Kidney (tissue), 14 donors: ENCODE measurements around the gene TRIM60. TPM values are rescaled to one million over a fixed set of nuclear protein-coding genes. Genes with fewer than 3 reads are reported as not detected.

Experiments
- DNase-seq, 5 donors: peaks; one replicate each; pipeline ENCODE4 v3.0.0-alpha.2; 2013 to 2020
- FAIRE-seq: peaks from 2 replicates; lab custom pipeline; 2012; peaks lifted over from hg19 to GRCh38; lab: Jason Lieb, UNC
- H3K27ac ChIP-seq, 2 donors: one replicate each; pipeline ENCODE4 v1.7.0; 2013; ENCODE audit warnings: low read depth in 2 of 2, low read length in 2 of 2, inconsistent platforms in 1 of 2
- H3K27me3 ChIP-seq: one replicate; pipeline ENCODE4 v1.7.1; 2013; ENCODE audit warnings: low read length, inconsistent platforms; ENCODE audit not compliant: control insufficient read depth, insufficient read depth
- H3K36me3 ChIP-seq, 3 donors: one replicate each; pipeline versions ENCODE4 v1.7.0 to v1.7.1; 2013; ENCODE audit warnings: low read length in 3 of 3, control low read depth in 1 of 3, inconsistent platforms in 1 of 3; ENCODE audit not compliant: insufficient read depth in 3 of 3, control insufficient read depth in 2 of 3
- H3K4me1 ChIP-seq, 3 donors: one replicate each; pipeline versions ENCODE4 v1.7.0 to v1.7.1; 2013; ENCODE audit warnings: low read length in 3 of 3, inconsistent platforms in 1 of 3, low read depth in 1 of 3; ENCODE audit not compliant: control insufficient read depth in 2 of 3, insufficient read depth in 2 of 3
- H3K4me3 ChIP-seq, 3 donors: one replicate each; pipeline versions ENCODE4 v1.7.0 to v1.8.1; 2013; ENCODE audit warnings: low read length in 3 of 3, control low read depth in 1 of 3, inconsistent platforms in 1 of 3
- H3K9ac ChIP-seq, 3 donors: one replicate each; pipeline versions ENCODE4 v1.7.0 to v1.7.1; 2013; ENCODE audit warnings: low read length in 3 of 3, control low read depth in 1 of 3, inconsistent platforms in 1 of 3
- H3K9me3 ChIP-seq, 3 donors: one replicate each; pipeline versions ENCODE4 v1.7.0 to v1.7.1; 2013; ENCODE audit warnings: low read length in 3 of 3, control low read depth in 1 of 3, inconsistent platforms in 1 of 3; ENCODE audit not compliant: control insufficient read depth in 2 of 3, insufficient read depth in 1 of 3
- CTCF ChIP-seq: IDR thresholded peaks from 3 replicates; pipeline ENCODE4 v1.5.1; 2012; ENCODE audit warnings: mild to moderate bottlenecking, moderate library complexity, borderline replicate concordance; ENCODE audit not compliant: insufficient read depth; ENCODE audit errors: extremely low read depth
- intact Hi-C: fragments of 100-400 bp; cut with DNase I; formaldehyde crosslinking; loops from one replicate; pipeline ENCODE4 v1.11.1; 2022
- polyA plus RNA-seq: library from polyadenylated mRNA; stranded (reverse); fragments of 350-450 nt; fragmentation: Illumina TruSeq; extraction: RNeasy Lipid Tissue Mini Kit (QIAGEN cat#74804); gene quantifications from one replicate; pipeline ENCODE4 v1.2.3, GENCODE V29; 2014; ENCODE audit warnings: low read depth, low replicate concordance; ENCODE audit not compliant: insufficient read depth
- total RNA-seq: library from RNA; stranded (reverse); fragmentation: NEBNext Ultra II Directional; extraction: Animal tissue kit (Norgen Biotek cat#: 25700); gene quantifications from one replicate; pipeline ENCODE4 v1.2.1, GENCODE V29; 2021
- donor health status: control.
- donor health status: control.
- donor health status: control.
- donor health status: control.
- donor health status: control.
- donor health status: DM: yes; HTN: yes; CAD: no.
- donor health status: Normal renal cell carcinoma (clear cell type).

The TRIM60 gene
- total and polyA plus RNA-seq, 2 donors from 2014 or later = not detected

GRCh38 chr4:165009493-165010227 is 22.1 kb upstream of the TRIM60 start:
- Histone ChIP-seq H3K27me3 (no peaks in the 10 kb centered on the region), H3K9ac (no peak overlapping the region), H3K4me3 (no peak overlapping the region), H3K9me3 (no peaks in the 10 kb centered on the region), H3K36me3 (no peaks in the 10 kb centered on the region), H3K4me1 (no peaks in the 10 kb centered on the region), H3K27ac (no peak overlapping the region)
- DNase-seq (no peak), FAIRE-seq (no peak)
- intact Hi-C loops = no loop called here
- no peak for TF ChIP-seq CTCF

- Histone ChIP-seq H3K27me3 (no peaks in the 10 kb centered on the region), H3K36me3 (no peaks in the 10 kb centered on the region), H3K4me3 (no peak overlapping the region), H3K9me3 (no peaks in the 10 kb centered on the region), H3K9ac (no peak overlapping the region), H3K27ac (no peak overlapping the region), H3K4me1 (no peaks in the 10 kb centered on the region)
- DNase-seq (no peak), FAIRE-seq (no peak)
- intact Hi-C loops = no loop called here
- TF ChIP-seq CTCF = no peak
These were observed 21.3 kb upstream of the TRIM60 start for GRCh38 chr4:165010487-165010886.

- H3K36me3 ChIP-seq = no peaks in the 10 kb centered on the region
- no peak overlapping the region for H3K9ac ChIP-seq
- H3K27ac ChIP-seq = no peak overlapping the region
- no peaks in the 10 kb centered on the region for H3K4me1 ChIP-seq
- no peak for TF ChIP-seq CTCF
- no peak overlapping the region for H3K4me3 ChIP-seq
- FAIRE-seq (no peak), DNase-seq (no peak)
- H3K9me3 ChIP-seq = no peaks in the 10 kb centered on the region
- intact Hi-C loops = no loop called here
- no peaks in the 10 kb centered on the region for H3K27me3 ChIP-seq
These were observed 20.8 kb upstream of the TRIM60 start for GRCh38 chr4:165010991-165011390.
